H4 (cell line): ENCODE results near the gene ZNF526. TPM values are rescaled to one million over a fixed set of nuclear protein-coding genes. Genes with fewer than 3 reads are reported as not detected.
"Not testable (repeated sequence)": the region's sequence is repeated elsewhere in the genome, so short reads cannot be mapped to it uniquely, and the experiment has no call there.

ENCODE experiments used
- DNase-seq: peaks from one replicate; pipeline ENCODE4 v3.0.0-alpha.2; 2015; ENCODE audit warnings: low spot score
- total RNA-seq: library from RNA; depleted of rRNA; stranded (reverse); fragments of >200 nt; shearing (Covaris generic); gene quantifications from 2 replicates; pipeline ENCODE4 v1.2.3, GENCODE V29; 2014

ZNF526 gene
- total RNA-seq, 1 experiment from 2014 or later, result 4.1 TPM

GRCh38 chr19:42246922-42247639 is 27.0 kb downstream of the ZNF526 start:
- DNase-seq, result no peak

- no peak for DNase-seq
These were observed 27.6 kb downstream of the ZNF526 start for GRCh38 chr19:42247640-42248199.

- DNase-seq, result no peak
These were observed 28.4 kb downstream of the ZNF526 start for GRCh38 chr19:42248270-42249148.

GRCh38 chr19:42249149-42249750 is 29.1 kb downstream of the ZNF526 start:
- DNase-seq, result no peak

DNA sequence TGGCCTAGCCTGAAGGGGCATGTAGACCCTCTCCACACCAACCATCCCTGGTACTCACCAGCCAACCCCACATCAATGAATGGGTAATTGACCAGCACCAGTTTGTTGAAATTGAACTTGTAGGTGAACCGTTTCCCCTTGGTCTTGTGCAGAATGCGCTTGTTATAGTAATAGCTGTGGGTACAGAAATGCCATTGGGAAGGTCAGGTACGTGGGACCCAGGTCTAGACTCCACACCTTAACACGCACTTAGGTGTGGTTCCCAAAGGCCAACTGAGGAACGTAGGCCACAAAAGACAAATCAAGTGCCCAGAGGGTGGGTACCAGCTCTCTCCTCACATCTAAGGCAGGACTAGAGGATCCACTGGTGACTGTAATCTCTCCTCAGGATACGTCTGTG is 29.7 kb downstream of the ZNF526 start:
- no peak for DNase-seq

GRCh38 chr19:42250183-42250665 is 30.1 kb downstream of the ZNF526 start:
- no peak for DNase-seq

- DNase-seq, result no peak
These were observed 30.8 kb downstream of the ZNF526 start for GRCh38 chr19:42250666-42251531.

GRCh38 chr19:42251572-42252358 is 31.7 kb downstream of the ZNF526 start:
- no peak for DNase-seq

- no peak for DNase-seq
These were observed 32.5 kb downstream of the ZNF526 start for GRCh38 chr19:42252365-42253244.

DNA sequence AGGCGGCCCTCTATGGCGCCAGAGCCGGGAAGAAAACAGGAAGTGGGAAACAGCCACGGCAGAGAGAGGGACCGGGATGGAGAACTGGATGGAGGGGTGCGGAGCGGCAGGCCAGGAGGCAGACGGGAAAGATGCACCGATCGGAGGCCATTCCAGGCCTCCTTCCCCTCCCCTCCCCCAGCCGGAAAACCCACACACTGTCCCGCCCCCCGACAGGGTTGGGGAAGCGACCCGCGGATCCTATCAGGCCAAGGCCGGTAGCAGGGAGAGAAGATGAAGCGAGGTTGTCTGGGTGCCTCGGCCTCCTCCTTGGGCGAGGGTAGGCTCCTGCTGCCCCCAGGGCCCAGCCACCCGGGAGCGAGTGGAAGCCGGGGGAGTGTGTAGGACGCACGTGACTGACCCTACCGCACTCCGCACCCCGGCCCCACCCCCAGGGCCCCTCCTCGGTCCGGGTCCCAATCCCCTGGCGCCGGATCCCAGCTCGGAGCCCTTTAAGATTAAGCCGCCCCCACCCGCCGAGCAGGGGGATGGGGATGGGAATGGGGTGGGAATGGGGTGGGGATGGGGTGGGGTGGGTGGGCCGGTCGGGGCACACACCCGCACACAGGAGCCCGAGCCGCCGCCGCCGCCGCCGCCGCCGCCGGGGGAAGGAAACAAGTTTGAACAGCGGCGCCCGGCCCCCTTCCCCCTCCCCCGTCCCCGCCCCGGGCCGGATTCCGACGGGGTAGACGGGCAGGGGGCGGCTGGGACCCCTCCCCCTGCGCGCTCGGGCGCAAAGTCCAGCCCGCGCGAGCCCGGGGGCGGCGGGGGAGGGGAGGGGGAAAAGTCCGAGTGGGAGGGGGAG is 33.4 kb downstream of the ZNF526 start:
- DNase-seq, result no peak

GRCh38 chr19:42254089-42254849 is 34.2 kb downstream of the ZNF526 start:
- DNase-seq, result peak; percentile 60

DNA sequence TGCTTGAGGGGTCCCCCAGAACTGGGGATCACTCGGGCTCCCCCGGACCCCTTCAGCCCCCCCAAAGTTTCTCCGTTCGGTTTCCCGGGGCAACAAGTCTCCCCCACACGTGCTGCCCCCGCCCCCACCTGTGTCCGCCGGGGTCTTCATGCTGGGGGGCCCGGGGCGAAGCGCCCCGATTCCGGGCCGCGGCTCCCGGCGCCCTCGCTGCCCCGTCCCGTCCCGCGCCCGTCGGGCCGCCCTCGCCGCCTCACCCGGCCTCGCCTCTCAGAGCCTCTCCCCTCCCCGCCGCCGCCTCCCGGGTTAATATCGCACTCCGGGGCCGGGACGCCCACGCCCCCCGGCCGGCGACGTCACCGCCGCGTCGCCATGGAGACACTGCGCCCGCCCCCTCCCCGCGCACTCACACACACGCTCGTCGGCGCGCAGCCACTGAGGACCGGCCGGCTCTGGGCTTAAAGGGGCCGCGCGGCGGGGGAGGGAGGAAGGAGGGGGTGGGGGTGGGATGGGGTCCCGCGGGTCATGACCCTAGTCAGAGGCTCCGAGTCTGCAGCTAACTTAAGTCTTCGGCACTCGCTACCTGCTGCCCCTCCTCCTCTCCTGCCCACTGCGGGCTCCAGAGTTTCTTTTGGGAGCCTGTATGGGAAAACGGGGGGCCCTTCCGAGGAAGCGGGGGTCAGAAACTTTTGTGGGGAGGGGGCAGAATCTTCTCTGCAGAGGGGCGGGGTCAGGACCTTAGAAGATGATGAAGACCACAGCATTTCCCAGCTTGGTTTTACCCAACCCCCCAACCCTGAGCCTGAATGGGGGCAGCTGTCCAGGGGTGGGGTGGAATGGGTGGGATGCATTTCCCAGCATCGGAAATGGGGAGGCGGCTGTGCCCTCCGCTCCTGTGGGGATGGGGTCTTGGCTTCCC is 35.0 kb downstream of the ZNF526 start, which contains the start of gene ERF:
ERF (minus strand) TSS at position 279 of the 916 bp plus-strand sequence; CDS start at position 150, 129 bp downstream.
- DNase-seq, result peak; percentile 85

- DNase-seq, result no peak
These were observed 35.9 kb downstream of the ZNF526 start for GRCh38 chr19:42255766-42256745.

DNA sequence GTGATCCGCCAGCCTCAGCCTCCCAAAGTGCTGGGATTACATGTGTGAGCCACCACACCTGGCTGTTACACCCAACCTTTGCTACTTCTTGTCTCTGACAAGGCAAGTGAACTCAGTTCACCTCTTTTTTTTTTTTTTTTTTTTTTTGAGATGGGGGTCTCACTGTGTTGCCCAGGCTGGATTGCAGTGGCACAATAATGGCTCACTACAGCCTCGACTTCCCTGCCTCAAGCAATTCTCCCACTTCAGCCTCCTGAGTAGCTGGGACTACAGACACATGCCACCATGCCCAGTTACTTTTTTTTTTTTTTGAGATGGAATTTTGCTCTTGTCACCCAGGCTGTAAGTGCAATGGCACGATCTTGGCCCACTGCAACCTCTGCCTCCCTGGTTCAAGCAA is 37.7 kb downstream of the ZNF526 start:
- not testable (repeated sequence) for DNase-seq

DNA sequence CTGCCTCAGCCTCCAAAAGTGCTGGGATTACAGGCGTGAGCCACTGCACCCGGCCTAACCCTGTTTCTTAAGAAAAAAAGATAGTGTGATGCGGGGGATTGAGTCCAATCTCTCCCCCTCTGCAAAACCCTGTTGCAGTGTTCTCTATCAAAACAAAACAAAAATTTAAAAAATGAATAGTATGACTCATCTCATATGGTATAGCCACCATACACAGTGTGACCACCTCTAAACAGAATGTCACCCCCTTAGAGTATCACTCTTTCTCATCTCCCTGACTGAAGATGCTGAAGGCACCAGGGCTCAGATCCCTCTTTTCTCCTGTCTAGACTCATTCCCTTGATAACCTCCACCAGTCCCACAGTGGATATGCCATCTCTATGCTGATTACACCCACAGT is 41.7 kb downstream of the ZNF526 start:
- no peak for DNase-seq
